ENCODE data around the gene ADAM12.
"Not testable (repeated sequence)": the region's sequence is repeated elsewhere in the genome, so short reads cannot be mapped to it uniquely, and the experiment has no call there.

The ADAM12 gene

DNA sequence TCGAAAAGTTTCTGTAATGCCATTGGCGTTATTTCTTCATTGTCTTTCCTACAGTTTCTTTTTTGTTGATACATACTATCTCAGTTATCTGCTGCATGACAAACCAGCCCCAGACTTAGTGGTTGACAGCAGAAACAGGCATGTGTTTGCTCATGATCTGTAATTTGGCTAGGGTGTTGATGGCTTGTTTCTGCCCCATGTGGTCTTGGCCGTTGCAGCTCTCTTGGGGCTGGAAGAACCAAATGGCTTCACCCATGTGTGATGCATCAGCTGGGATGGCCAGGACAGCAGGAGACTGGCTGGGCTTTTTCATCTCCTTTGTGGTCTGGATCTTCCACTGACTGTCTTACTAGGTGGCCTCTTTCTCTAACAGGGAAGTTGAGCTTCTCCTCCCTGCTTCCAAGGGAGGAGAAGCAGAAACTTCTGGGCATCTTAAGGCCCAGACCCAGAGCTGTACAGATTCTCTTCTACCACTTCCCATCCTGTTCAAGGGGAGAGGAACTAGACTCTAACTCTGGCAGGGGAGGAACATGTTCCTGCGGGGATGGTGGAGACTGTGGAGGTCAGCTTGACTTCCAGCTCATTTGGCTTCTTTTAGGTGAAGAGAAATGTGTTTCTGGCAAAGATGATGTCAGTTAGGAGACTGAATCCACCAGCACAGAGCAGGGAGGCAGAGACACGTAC lies 402.6 kb downstream of the ADAM12 start:
- Histone ChIP-seq H3K9ac (ENCODE audit: low read depth in 1 of 2, low read length in 2 of 2) (no peak overlapping the region), H3K4me3 (ENCODE audit: low read depth in 1 of 2, low read length in 2 of 2) (no peak overlapping the region), H3K9me3 (ENCODE audit: control insufficient read depth in 1 of 2, low read length in 2 of 2) (no peaks in the 10 kb centered on the region), H3K27me3 (ENCODE audit: control insufficient read depth in 1 of 2, insufficient read depth in 2 of 2, low read length in 2 of 2) (no peaks in the 10 kb centered on the region), H3K27ac (ENCODE audit: low read depth, low read length) (no peak overlapping the region), H3K36me3 (ENCODE audit: control insufficient read depth in 1 of 2, insufficient read depth in 2 of 2, low read length in 2 of 2) (no peaks in the 10 kb centered on the region), H3K4me1 (ENCODE audit: control insufficient read depth in 1 of 2, insufficient read depth in 2 of 2, low read length in 2 of 2) (no peaks in the 10 kb centered on the region)

DNA sequence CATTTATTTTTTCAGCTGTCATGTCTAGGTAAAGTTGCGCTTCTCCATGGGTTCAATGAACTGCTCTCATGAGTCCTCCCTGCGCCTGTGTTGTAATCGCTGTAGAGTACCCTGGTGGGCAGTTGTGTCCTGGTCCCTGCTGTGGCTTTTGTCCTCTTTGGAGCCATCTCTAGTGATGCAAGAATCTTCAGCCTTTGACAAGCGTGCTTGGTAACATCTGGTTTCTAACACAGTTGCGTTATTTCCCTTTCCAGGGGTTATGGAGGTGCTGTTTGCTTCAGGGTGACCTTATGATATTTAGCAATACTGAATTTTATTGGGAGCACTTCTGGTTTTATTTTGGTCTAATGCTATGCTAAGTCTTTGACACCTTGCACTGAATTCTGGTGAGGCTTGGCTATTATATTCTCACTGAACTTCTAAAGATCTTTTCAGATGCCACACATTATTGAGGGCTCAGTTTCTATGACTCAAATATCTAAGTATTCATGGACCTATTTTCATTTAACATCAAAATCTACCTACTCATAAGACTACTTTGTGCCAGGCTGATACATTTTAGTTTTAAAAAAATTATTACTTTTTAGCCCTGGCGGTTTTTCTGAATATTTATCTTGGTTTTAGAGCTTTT lies 403.3 kb downstream of the ADAM12 start:
- H3K9ac ChIP-seq (ENCODE audit: low read depth in 1 of 2, low read length in 2 of 2): no peak overlapping the region
- no peak overlapping the region for H3K27ac ChIP-seq (ENCODE audit: low read depth, low read length)
- H3K4me3 ChIP-seq (ENCODE audit: low read depth in 1 of 2, low read length in 2 of 2): no peak overlapping the region
- no peaks in the 10 kb centered on the region for H3K4me1 ChIP-seq (ENCODE audit: control insufficient read depth in 1 of 2, insufficient read depth in 2 of 2, low read length in 2 of 2)
- no peaks in the 10 kb centered on the region for H3K36me3 ChIP-seq (ENCODE audit: control insufficient read depth in 1 of 2, insufficient read depth in 2 of 2, low read length in 2 of 2)
- no peaks in the 10 kb centered on the region for H3K9me3 ChIP-seq (ENCODE audit: control insufficient read depth in 1 of 2, low read length in 2 of 2)
- no peaks in the 10 kb centered on the region for H3K27me3 ChIP-seq (ENCODE audit: control insufficient read depth in 1 of 2, insufficient read depth in 2 of 2, low read length in 2 of 2)

DNA sequence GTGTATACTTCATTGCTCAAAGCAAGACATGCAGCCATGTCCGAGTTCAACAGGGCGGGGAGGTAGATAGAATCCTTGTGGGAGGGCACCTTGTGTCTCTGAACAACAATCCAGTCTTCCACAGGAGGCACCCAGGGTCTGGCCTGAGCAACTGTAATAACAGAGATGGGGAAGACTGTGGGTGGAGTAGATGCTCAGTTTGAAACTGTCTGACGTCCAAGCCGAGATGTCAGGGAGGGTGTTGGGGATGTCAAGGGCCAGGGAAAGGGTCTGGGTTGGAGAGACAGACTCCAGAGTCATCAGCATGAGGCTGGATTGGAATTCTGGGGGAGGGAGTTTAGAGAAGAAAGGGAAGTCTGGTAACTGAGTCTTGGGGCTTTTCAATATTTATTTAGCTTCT lies 403.9 kb downstream of the ADAM12 start:
- no peaks in the 10 kb centered on the region for H3K9me3 ChIP-seq (ENCODE audit: control insufficient read depth in 1 of 2, low read length in 2 of 2)
- H3K9ac ChIP-seq (ENCODE audit: low read depth in 1 of 2, low read length in 2 of 2): no peak overlapping the region
- H3K4me1 ChIP-seq (ENCODE audit: control insufficient read depth in 1 of 2, insufficient read depth in 2 of 2, low read length in 2 of 2): no peaks in the 10 kb centered on the region
- no peaks in the 10 kb centered on the region for H3K27me3 ChIP-seq (ENCODE audit: control insufficient read depth in 1 of 2, insufficient read depth in 2 of 2, low read length in 2 of 2)
- H3K36me3 ChIP-seq (ENCODE audit: control insufficient read depth in 1 of 2, insufficient read depth in 2 of 2, low read length in 2 of 2): no peaks in the 10 kb centered on the region
- H3K27ac ChIP-seq (ENCODE audit: low read depth, low read length): no peak overlapping the region
- no peak overlapping the region for H3K4me3 ChIP-seq (ENCODE audit: low read depth in 1 of 2, low read length in 2 of 2)

DNA sequence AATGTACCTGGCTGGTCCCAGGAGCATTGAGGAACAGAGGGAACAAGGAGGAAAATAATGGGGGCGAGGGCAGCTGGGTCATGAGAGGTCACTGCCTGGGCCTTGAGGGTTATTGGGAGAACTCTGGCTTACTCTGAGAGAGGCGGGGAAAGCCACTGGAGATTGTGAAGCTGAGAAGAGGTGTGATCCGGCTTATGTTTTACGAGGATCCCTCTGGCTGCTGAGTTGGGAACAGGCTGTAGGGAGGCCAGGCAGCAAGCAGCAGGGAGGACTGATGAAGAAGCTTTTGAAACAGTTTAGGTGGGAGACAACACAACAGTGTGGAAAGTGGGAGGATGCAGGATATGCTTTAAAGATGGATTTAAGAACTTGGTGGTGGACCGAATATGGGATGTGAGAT lies 404.6 kb downstream of the ADAM12 start:
- no peak overlapping the region for H3K4me3 ChIP-seq (ENCODE audit: low read depth in 1 of 2, low read length in 2 of 2)

DNA sequence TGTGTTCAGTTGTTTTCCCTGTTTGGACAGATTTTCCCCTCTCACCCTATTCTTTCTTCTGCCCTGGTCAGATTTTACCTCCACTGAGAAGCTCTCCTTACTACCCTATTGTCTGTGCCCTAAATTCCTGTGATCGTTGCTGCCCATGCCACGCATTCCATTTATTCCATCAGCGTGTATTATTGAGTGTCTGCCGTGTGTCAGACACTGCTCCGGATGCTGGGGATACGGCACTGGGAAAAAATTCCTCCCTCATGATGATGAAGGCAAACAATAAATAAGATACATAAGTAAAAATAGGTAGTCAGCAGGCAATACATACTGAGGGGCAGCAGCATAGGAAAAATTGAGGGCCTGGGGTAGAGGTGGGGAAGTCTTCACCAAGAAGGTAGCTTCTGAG lies 405.1 kb downstream of the ADAM12 start:
- Histone ChIP-seq H3K4me1 (ENCODE audit: control insufficient read depth in 1 of 2, insufficient read depth in 2 of 2, low read length in 2 of 2) (no peaks in the 10 kb centered on the region), H3K36me3 (ENCODE audit: control insufficient read depth in 1 of 2, insufficient read depth in 2 of 2, low read length in 2 of 2) (no peaks in the 10 kb centered on the region), H3K27me3 (ENCODE audit: control insufficient read depth in 1 of 2, insufficient read depth in 2 of 2, low read length in 2 of 2) (no peaks in the 10 kb centered on the region), H3K27ac (ENCODE audit: low read depth, low read length) (no peak overlapping the region), H3K9ac (ENCODE audit: low read depth in 1 of 2, low read length in 2 of 2) (no peak overlapping the region), H3K9me3 (ENCODE audit: control insufficient read depth in 1 of 2, low read length in 2 of 2) (no peaks in the 10 kb centered on the region), H3K4me3 (ENCODE audit: low read depth in 1 of 2, low read length in 2 of 2) (no peak overlapping the region)

More for the DNA sequence above, 404.6 kb downstream of the ADAM12 start:
- Histone ChIP-seq H3K27me3 (ENCODE audit: control insufficient read depth in 1 of 2, insufficient read depth in 2 of 2, low read length in 2 of 2) (no peaks in the 10 kb centered on the region), H3K9ac (ENCODE audit: low read depth in 1 of 2, low read length in 2 of 2) (no peak overlapping the region), H3K36me3 (ENCODE audit: control insufficient read depth in 1 of 2, insufficient read depth in 2 of 2, low read length in 2 of 2) (no peaks in the 10 kb centered on the region), H3K9me3 (ENCODE audit: control insufficient read depth in 1 of 2, low read length in 2 of 2) (no peaks in the 10 kb centered on the region), H3K27ac (ENCODE audit: low read depth, low read length) (no peak overlapping the region), H3K4me1 (ENCODE audit: control insufficient read depth in 1 of 2, insufficient read depth in 2 of 2, low read length in 2 of 2) (no peaks in the 10 kb centered on the region)

DNA sequence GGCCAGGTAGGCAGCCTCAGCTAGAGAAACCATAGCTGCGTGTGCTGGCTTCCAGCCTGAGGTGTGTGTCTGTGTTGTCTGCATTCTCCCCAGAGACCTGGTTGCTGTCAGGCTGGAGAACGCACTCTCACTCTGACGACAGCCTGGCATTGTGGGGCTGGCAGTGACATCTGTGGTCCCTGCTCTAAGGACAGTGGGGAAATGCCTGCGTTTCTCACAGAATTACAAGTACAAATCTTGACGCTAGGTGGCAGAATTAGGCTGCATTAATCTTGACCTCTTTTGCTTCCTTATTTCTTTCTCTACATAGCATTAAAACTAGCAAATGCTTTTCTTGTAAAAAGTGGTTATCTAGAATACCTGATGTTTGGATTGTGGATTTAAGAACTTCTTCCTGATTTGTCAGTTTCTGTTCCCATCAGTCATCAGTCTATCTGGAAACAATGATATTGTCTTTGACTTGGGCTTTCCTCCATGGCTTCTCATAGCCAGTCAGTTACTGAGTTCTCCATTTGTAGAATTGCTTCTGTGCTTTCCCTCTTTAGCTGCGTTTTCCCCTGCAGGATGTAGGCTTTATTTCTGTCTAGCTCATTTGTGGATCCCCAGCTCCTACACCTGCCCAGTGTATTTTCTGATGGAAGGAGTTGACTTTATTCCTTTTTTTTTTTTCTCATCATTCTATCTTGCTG lies 405.9 kb downstream of the ADAM12 start:
- H3K27me3 ChIP-seq (ENCODE audit: control insufficient read depth in 1 of 2, insufficient read depth in 2 of 2, low read length in 2 of 2): no peaks in the 10 kb centered on the region
- H3K36me3 ChIP-seq (ENCODE audit: control insufficient read depth in 1 of 2, insufficient read depth in 2 of 2, low read length in 2 of 2): no peaks in the 10 kb centered on the region
- H3K27ac ChIP-seq (ENCODE audit: low read depth, low read length): no peak overlapping the region
- no peak overlapping the region for H3K9ac ChIP-seq (ENCODE audit: low read depth in 1 of 2, low read length in 2 of 2)
- no peak overlapping the region for H3K4me3 ChIP-seq (ENCODE audit: low read depth in 1 of 2, low read length in 2 of 2)
- no peaks in the 10 kb centered on the region for H3K9me3 ChIP-seq (ENCODE audit: control insufficient read depth in 1 of 2, low read length in 2 of 2)
- no peaks in the 10 kb centered on the region for H3K4me1 ChIP-seq (ENCODE audit: control insufficient read depth in 1 of 2, insufficient read depth in 2 of 2, low read length in 2 of 2)

DNA sequence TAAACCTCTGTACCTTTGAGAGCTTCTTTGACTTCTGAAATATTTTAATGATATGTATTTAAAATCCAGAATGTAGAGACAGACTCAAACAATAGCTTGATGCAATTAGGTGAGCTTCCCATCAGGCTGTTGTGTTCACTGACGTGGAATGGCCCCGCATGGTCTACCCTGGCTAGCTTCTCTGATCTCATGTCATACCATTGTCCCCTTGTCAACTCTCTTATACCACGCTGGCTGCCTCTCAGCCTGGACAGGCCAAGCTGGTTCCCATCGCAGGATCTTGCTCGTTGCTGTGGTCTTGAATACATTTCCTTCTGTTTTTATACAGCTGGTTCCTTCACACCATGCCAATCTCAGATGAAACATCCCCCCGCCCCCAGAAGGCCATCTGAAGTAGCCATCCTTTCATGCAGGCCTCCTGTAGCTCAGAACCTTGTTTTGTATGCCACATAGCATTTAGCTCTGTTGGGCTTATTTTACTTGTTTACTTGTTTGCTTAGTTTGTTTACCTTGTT lies 407.7 kb downstream of the ADAM12 start:
- no peaks in the 10 kb centered on the region for H3K36me3 ChIP-seq (ENCODE audit: control insufficient read depth in 1 of 2, insufficient read depth in 2 of 2, low read length in 2 of 2)
- no peak overlapping the region for H3K4me3 ChIP-seq (ENCODE audit: low read depth in 1 of 2, low read length in 2 of 2)
- no peak overlapping the region for H3K9ac ChIP-seq (ENCODE audit: low read depth in 1 of 2, low read length in 2 of 2)
- H3K27ac ChIP-seq (ENCODE audit: low read depth, low read length): no peak overlapping the region
- H3K9me3 ChIP-seq (ENCODE audit: control insufficient read depth in 1 of 2, low read length in 2 of 2): no peaks in the 10 kb centered on the region
- H3K4me1 ChIP-seq (ENCODE audit: control insufficient read depth in 1 of 2, insufficient read depth in 2 of 2, low read length in 2 of 2): no peaks in the 10 kb centered on the region
- no peaks in the 10 kb centered on the region for H3K27me3 ChIP-seq (ENCODE audit: control insufficient read depth in 1 of 2, insufficient read depth in 2 of 2, low read length in 2 of 2)

DNA sequence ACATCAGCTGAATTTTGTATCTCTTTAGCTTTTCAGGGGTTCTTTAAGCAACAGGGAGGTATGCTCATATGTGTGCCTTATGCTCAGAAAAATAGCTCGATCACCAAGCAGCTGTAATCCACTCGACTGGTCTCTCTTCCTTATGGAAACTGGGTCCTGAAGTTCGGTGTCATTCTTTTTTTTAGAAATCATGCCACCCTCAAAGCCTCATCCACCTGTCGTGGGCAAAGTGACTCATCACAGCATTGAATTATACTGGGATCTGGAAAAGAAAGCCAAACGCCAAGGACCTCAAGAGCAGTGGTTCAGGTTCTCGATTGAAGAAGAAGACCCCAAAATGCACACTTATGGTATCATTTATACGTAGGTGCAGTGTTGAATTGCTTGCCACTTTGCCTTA lies 408.3 kb downstream of the ADAM12 start:
- H3K36me3 ChIP-seq (ENCODE audit: control insufficient read depth in 1 of 2, insufficient read depth in 2 of 2, low read length in 2 of 2): no peaks in the 10 kb centered on the region
- no peak overlapping the region for H3K9ac ChIP-seq (ENCODE audit: low read depth in 1 of 2, low read length in 2 of 2)
- no peak overlapping the region for H3K4me3 ChIP-seq (ENCODE audit: low read depth in 1 of 2, low read length in 2 of 2)
- no peaks in the 10 kb centered on the region for H3K27me3 ChIP-seq (ENCODE audit: control insufficient read depth in 1 of 2, insufficient read depth in 2 of 2, low read length in 2 of 2)
- H3K4me1 ChIP-seq (ENCODE audit: control insufficient read depth in 1 of 2, insufficient read depth in 2 of 2, low read length in 2 of 2): no peaks in the 10 kb centered on the region
- no peaks in the 10 kb centered on the region for H3K9me3 ChIP-seq (ENCODE audit: control insufficient read depth in 1 of 2, low read length in 2 of 2)
- H3K27ac ChIP-seq (ENCODE audit: low read depth, low read length): no peak overlapping the region

DNA sequence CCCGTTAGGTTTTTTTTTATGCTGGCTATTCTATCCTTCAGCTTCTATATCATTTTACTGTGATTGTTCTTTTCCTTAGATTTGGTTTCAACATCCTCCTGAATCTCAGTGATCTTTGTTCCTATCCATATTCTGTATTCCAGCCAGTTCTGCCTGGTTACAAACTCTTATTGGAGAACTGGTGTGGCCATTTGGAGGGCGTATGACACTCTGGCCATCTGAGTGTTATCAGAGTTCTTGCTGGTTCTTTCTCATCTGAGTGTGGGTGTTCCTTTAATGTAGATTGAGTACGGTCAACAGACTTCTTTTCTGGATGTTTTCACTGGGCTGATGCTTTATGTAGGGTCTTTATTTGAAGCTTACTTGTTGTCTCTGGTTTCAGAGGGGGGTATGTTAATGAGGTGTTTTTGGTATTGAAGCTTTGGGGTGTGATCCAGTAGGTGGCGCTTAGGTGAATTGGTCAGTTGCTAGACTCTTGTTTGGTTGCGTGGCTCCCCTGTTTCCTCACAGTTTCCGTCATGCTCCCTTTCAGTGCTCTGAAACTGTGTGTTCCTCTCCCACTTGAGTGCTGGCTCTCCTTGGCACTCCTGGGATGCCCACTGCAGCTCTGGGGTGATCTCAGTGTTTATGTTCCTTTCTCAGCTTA lies 411.2 kb downstream of the ADAM12 start:
- no peaks in the 10 kb centered on the region for H3K9me3 ChIP-seq (ENCODE audit: control insufficient read depth in 1 of 2, low read length in 2 of 2)
- H3K36me3 ChIP-seq (ENCODE audit: control insufficient read depth in 1 of 2, insufficient read depth in 2 of 2, low read length in 2 of 2): no peaks in the 10 kb centered on the region
- no peak overlapping the region for H3K9ac ChIP-seq (ENCODE audit: low read depth in 1 of 2, low read length in 2 of 2)
- H3K4me1 ChIP-seq (ENCODE audit: control insufficient read depth in 1 of 2, insufficient read depth in 2 of 2, low read length in 2 of 2): no peaks in the 10 kb centered on the region
- H3K27me3 ChIP-seq (ENCODE audit: control insufficient read depth in 1 of 2, insufficient read depth in 2 of 2, low read length in 2 of 2): no peaks in the 10 kb centered on the region
- no peak overlapping the region for H3K4me3 ChIP-seq (ENCODE audit: low read depth in 1 of 2, low read length in 2 of 2)
- H3K27ac ChIP-seq (ENCODE audit: low read depth, low read length): no peak overlapping the region

DNA sequence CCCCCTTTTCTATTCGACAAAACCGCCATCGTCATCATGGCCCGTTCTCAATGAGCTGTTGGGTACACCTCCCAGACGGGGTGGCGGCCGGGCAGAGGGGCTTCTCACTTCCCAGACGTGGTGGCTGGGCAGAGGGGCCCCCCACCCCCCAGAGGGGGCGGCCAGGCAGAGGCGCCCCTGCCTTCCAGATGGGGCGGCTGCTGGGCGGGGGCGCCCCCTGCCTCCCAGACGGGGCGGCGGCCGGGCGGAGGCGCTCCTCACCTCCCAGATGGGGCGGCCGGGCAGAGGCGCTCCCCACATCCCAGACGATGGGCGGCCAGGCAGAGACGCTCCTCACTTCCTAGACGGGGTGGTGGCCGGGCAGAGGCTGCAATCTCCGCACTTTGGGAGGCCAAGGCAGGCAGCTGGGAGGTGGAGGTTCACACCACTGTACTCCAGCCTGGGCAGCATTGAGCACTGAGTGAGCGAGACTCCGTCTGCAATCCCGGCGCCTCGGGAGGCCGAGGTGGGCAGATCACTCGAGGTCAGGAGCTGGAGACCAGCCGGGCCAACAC lies 418.1 kb downstream of the ADAM12 start:
- not testable (repeated sequence) for H3K27ac ChIP-seq (ENCODE audit: low read depth, low read length); H3K4me1 ChIP-seq (ENCODE audit: control insufficient read depth in 1 of 2, insufficient read depth in 2 of 2, low read length in 2 of 2); H3K9ac ChIP-seq (ENCODE audit: low read depth in 1 of 2, low read length in 2 of 2); H3K9me3 ChIP-seq (ENCODE audit: control insufficient read depth in 1 of 2, low read length in 2 of 2); H3K27me3 ChIP-seq (ENCODE audit: control insufficient read depth in 1 of 2, insufficient read depth in 2 of 2, low read length in 2 of 2); H3K4me3 ChIP-seq (ENCODE audit: low read depth in 1 of 2, low read length in 2 of 2); H3K36me3 ChIP-seq (ENCODE audit: control insufficient read depth in 1 of 2, insufficient read depth in 2 of 2, low read length in 2 of 2)
